IMR-90 (cell line): ENCODE data around the gene FOSL1. TPM values are rescaled to one million over a fixed set of nuclear protein-coding genes. Genes with fewer than 3 reads are reported as not detected.

Source experiments
- ATAC-seq: fragments of 200-7000 bp; cut with Tn5 transposase; 2 replicates; pipeline ENCODE4 v1.9.1; 2020; ENCODE audit warnings: low read depth, mild to moderate bottlenecking, moderate library complexity
- BruUV-seq: library from RNA; stranded (reverse); fragments of 400-500 nt; replicated peaks from 2 replicates; lab custom pipeline; 2021; lab: Mats Ljungman, UMichigan
- CTCF ChIA-PET: fragments of 300-600 bp; formaldehyde crosslinking; extraction: SDS; loops from one replicate; lab custom pipeline; 2021; ENCODE audit warnings: antibody characterized with exemption; lab: Yijun Ruan, JAX
- POLR2A ChIA-PET: fragments of 300-600 bp; sonication (Branson Sonifier 250); formaldehyde crosslinking; loops from one replicate; lab custom pipeline; 2022; ENCODE audit warnings: antibody characterized with exemption; ENCODE audit not compliant: unreplicated experiment; lab: Charles Lee
- DNase-seq: peaks from one replicate; pipeline ENCODE4 v3.0.0; 2013
- H2AFZ ChIP-seq: replicated peaks from 2 replicates; pipeline ENCODE3; 2013; ENCODE audit warnings: low read length, mild to moderate bottlenecking; ENCODE audit not compliant: poor library complexity
- H2AK5ac ChIP-seq: 2 replicates; pipeline ENCODE4 v1.6.1; 2013; ENCODE audit warnings: low read depth, low read length, inconsistent platforms
- H2AK9ac ChIP-seq: replicated peaks from 2 replicates; pipeline ENCODE3; 2013; ENCODE audit warnings: mild to moderate bottlenecking, low read depth, low read length, moderate library complexity; ENCODE audit not compliant: poor library complexity
- H2BK120ac ChIP-seq: 2 replicates; pipeline ENCODE4 v1.6.1; 2013; ENCODE audit warnings: low read depth, low read length, inconsistent platforms
- H2BK15ac ChIP-seq: 3 replicates; pipeline ENCODE4 v1.6.1; 2013; ENCODE audit warnings: low read depth, low read length, inconsistent platforms
- H2BK20ac ChIP-seq: 2 replicates; pipeline ENCODE4 v1.6.1; 2013; ENCODE audit warnings: low read depth, mild to moderate bottlenecking, inconsistent platforms, low read length, moderate library complexity
- H2BK5ac ChIP-seq: 2 replicates; pipeline ENCODE4 v1.6.1; 2013; ENCODE audit warnings: mild to moderate bottlenecking, low read depth, low read length, inconsistent platforms; ENCODE audit not compliant: poor library complexity, severe bottlenecking
- H3K14ac ChIP-seq: replicated peaks from 2 replicates; pipeline ENCODE4 v1.6.1; 2013; ENCODE audit warnings: low read depth, low read length, inconsistent platforms
- H3K18ac ChIP-seq: 2 replicates; pipeline ENCODE4 v1.6.1; 2013; ENCODE audit warnings: low read depth, low read length, control low read depth
- H3K23ac ChIP-seq: 2 replicates; pipeline ENCODE4 v1.6.1; 2013; ENCODE audit warnings: low read depth, low read length, inconsistent platforms
- H3K27ac ChIP-seq: 2 replicates; pipeline ENCODE4 v1.5.1; 2013; ENCODE audit warnings: mild to moderate bottlenecking, control low read depth, low read length; ENCODE audit not compliant: insufficient read depth
- H3K27me3 ChIP-seq: 2 replicates; pipeline ENCODE4 v1.6.1; 2013; ENCODE audit warnings: low read length; ENCODE audit not compliant: control insufficient read depth, insufficient read depth
- H3K36me3 ChIP-seq: 2 replicates; pipeline ENCODE4 v1.6.1; 2013; ENCODE audit warnings: low read length, mixed read lengths; ENCODE audit not compliant: control insufficient read depth, insufficient read depth
- H3K4ac ChIP-seq: 2 replicates; pipeline ENCODE4 v1.6.1; 2013; ENCODE audit warnings: low read depth, low read length, inconsistent platforms
- H3K4me1 ChIP-seq: 2 replicates; pipeline ENCODE4 v1.6.1; 2013; ENCODE audit warnings: low read length, mixed read lengths; ENCODE audit not compliant: control insufficient read depth, insufficient read depth
- H3K4me2 ChIP-seq: 2 replicates; pipeline ENCODE4 v1.6.1; 2013; ENCODE audit warnings: low read depth, mild to moderate bottlenecking, control low read depth, low read length, moderate library complexity
- H3K4me3 ChIP-seq: 2 replicates; pipeline ENCODE4 v1.5.1; 2013; ENCODE audit warnings: low read depth, mild to moderate bottlenecking, control low read depth, low read length, moderate library complexity; ENCODE audit not compliant: insufficient read depth
- H3K56ac ChIP-seq: 2 replicates; pipeline ENCODE4 v1.6.1; 2013; ENCODE audit warnings: low read length, inconsistent platforms; ENCODE audit not compliant: insufficient read depth; ENCODE audit errors: extremely low read depth
- H3K79me1 ChIP-seq, 2 experiments: 2 replicates each; pipeline ENCODE4 v1.6.1; 2013; ENCODE audit warnings: low read length in 2 of 2, inconsistent platforms in 1 of 2, low read depth in 1 of 2
- H3K9ac ChIP-seq: 2 replicates; pipeline ENCODE4 v1.6.1; 2013; ENCODE audit warnings: low read depth, low read length, control low read depth
- H3K9me1 ChIP-seq: 2 replicates; pipeline ENCODE4 v1.6.1; 2013; ENCODE audit warnings: low read length, inconsistent platforms; ENCODE audit not compliant: insufficient read depth
- H3K9me3 ChIP-seq: 2 replicates; pipeline ENCODE4 v1.6.1; 2013; ENCODE audit warnings: low read length; ENCODE audit not compliant: control insufficient read depth, insufficient read depth
- H4K20me1 ChIP-seq: 2 replicates; pipeline ENCODE4 v1.6.1; 2013; ENCODE audit warnings: low read length, inconsistent platforms; ENCODE audit not compliant: insufficient read depth
- H4K5ac ChIP-seq: 2 replicates; pipeline ENCODE4 v1.6.1; 2013; ENCODE audit warnings: mild to moderate bottlenecking, low read depth, low read length, control low read depth
- H4K8ac ChIP-seq, 2 experiments: 2 replicates each; pipeline ENCODE4 v1.6.1; 2013; ENCODE audit warnings: low read depth in 2 of 2, low read length in 2 of 2, control low read depth in 1 of 2, inconsistent platforms in 1 of 2
- H4K91ac ChIP-seq: 2 replicates; pipeline ENCODE4 v1.6.1; 2013; ENCODE audit warnings: low read depth, low read length, inconsistent platforms; ENCODE audit not compliant: insufficient read depth
- CTCF ChIP-seq: conservative IDR thresholded peaks from 2 replicates; pipeline ENCODE4 v1.5.1; 2012; ENCODE audit warnings: mild to moderate bottlenecking, low read depth, low read length, improper control_type of control experiment
- ELK1 ChIP-seq: fragments of 150-350 bp; IDR thresholded peaks from 2 replicates; pipeline ENCODE4 v1.6.1; 2016; ENCODE audit warnings: low read depth, mild to moderate bottlenecking, low read length, moderate library complexity, borderline replicate concordance
- MAFK ChIP-seq: IDR thresholded peaks from 2 replicates; pipeline ENCODE4 v1.6.1; 2012; ENCODE audit warnings: low read depth, low read length, improper control_type of control experiment
- MAZ ChIP-seq: IDR thresholded peaks from 2 replicates; pipeline ENCODE4 v1.6.1; 2012; ENCODE audit warnings: low read depth, mild to moderate bottlenecking, low read length, improper control_type of control experiment, moderate library complexity, borderline replicate concordance
- RAD21 ChIP-seq: IDR thresholded peaks from 2 replicates; pipeline ENCODE4 v1.6.1; 2012; ENCODE audit warnings: low read length, improper control_type of control experiment
- RCOR1 ChIP-seq: IDR thresholded peaks from 2 replicates; pipeline ENCODE4 v1.6.1; 2012; ENCODE audit warnings: mild to moderate bottlenecking, low read length, improper control_type of control experiment; ENCODE audit not compliant: insufficient replicate concordance
- RFX5 ChIP-seq: IDR thresholded peaks from 2 replicates; pipeline ENCODE4 v1.8.0; 2012; ENCODE audit warnings: low read depth, mild to moderate bottlenecking, low read length, moderate library complexity
- USF2 ChIP-seq: fragments of 150-350 bp; IDR thresholded peaks from 2 replicates; pipeline ENCODE4 v1.6.1; 2017; ENCODE audit warnings: mild to moderate bottlenecking, antibody characterized with exemption, low read length, low read depth
- WGBS, 2 experiments: methylation state at CpG; one replicate each; pipeline versions ENCODE4 v1.1.5 to v1.1.7; 2013; ENCODE audit warnings: missing lambda C conversion rate in 2 of 2; ENCODE audit not compliant: insufficient read length in 1 of 2; ENCODE audit errors: extremely low coverage in 2 of 2; 5-methylcytosine and 5-hydroxymethylcytosine counted together
- dilution Hi-C: fragments of 300-500 bp; cut with HindIII; formaldehyde crosslinking; loops from one replicate; pipeline ENCODE4 v1.14.3; 2018; ENCODE audit warnings: low sequenced_read_pairs; ENCODE audit not compliant: unreplicated experiment
- in situ Hi-C: fragments of 300-500 bp; cut with MboI; formaldehyde crosslinking; loops from 3 replicates; pipeline ENCODE4 v1.14.3; 2019; ENCODE audit warnings: low sequenced_read_pairs, inconsistent platforms, mixed read lengths
- intact Hi-C: fragments of 100-400 bp; cut with micrococcal nuclease; formaldehyde crosslinking; loops from 2 replicates; pipeline ENCODE4 v1.10.0; 2022
- polyA plus RNA-seq, 3 experiments: library from polyadenylated mRNA; depleted of rRNA; stranded (reverse); fragments of >200 nt; gene quantifications; 2 replicates each; pipeline ENCODE4 v1.2.3, GENCODE V29; 2012; ENCODE audit warnings: low replicate concordance in 1 of 3
- total RNA-seq: library from RNA; depleted of rRNA; stranded (reverse); fragments of >200 nt; gene quantifications from 2 replicates; pipeline ENCODE4 v1.2.3, GENCODE V29; 2012

FOSL1 gene
- total and polyA plus RNA-seq, 2 of the 4 experiments (the other 2 are of a cell fraction) = 17.2 to 107 TPM

GRCh38 chr11:65866509-65867283, 33.5 kb downstream of the FOSL1 start:
- POLR2A ChIA-PET = interaction anchor here (1.0 kb wide), 1 partner anchor 9 kb away, joined by 3 read pairs; the partner anchor contains the start of gene CFL1
- BruUV-seq = TSS peak; percentile 71
- dilution Hi-C loops = no loop called here

More at GRCh38 chr11:65866509-65867283, 33.5 kb downstream of the FOSL1 start:
- WGBS, 2 experiments = 87% methylated on average over 9 of the region's 21 CpGs; no CpG with 5 or more reads in 1 of the 2 experiments
- ATAC-seq = no peak
- CTCF ChIA-PET = no interaction called here
- no peak overlapping the region for H3K27ac ChIP-seq
- no peak overlapping the region for H3K23ac ChIP-seq
- H3K79me1 ChIP-seq = peaks cover 18 to 89% of the 10 kb centered on the region in 2 experiments
- in situ Hi-C loops = no loop called here
- no peak overlapping the region for H2AK5ac ChIP-seq
- no peak overlapping the region for H2BK120ac ChIP-seq
- intact Hi-C loops = no loop called here
- no peak overlapping the region for H3K4ac ChIP-seq
- no peaks in the 10 kb centered on the region for H3K9me3 ChIP-seq
- no peak overlapping the region for H3K14ac ChIP-seq
- no peak overlapping the region for H4K8ac ChIP-seq
- no peak overlapping the region for H3K4me3 ChIP-seq
- no peak for DNase-seq
- H3K9me1 ChIP-seq = peaks cover 5% of the 10 kb centered on the region; the same call in 1 of the 2 replicates
- no peak overlapping the region for H4K91ac ChIP-seq
- no peak overlapping the region for H2AK9ac ChIP-seq
- H3K9ac ChIP-seq = no peak overlapping the region
- H3K4me1 ChIP-seq = peaks cover 14% of the 10 kb centered on the region; the same call in 1 of the 2 replicates
- no peak overlapping the region for H2BK15ac ChIP-seq
- peaks cover 51% of the 10 kb centered on the region for H4K20me1 ChIP-seq
- H3K18ac ChIP-seq = no peak overlapping the region
- H3K36me3 ChIP-seq = peaks cover 91% of the 10 kb centered on the region
- H2BK20ac ChIP-seq = no peak overlapping the region
- H3K27me3 ChIP-seq = no peaks in the 10 kb centered on the region
- peak overlapping the region; percentile 4 for H2AFZ ChIP-seq
- no peak overlapping the region for H3K56ac ChIP-seq
- no peak overlapping the region for H2BK5ac ChIP-seq
- no peak for TF ChIP-seq ELK1
- TF ChIP-seq RAD21 = no peak
- no peak for TF ChIP-seq MAZ
- no peak for TF ChIP-seq RFX5
- TF ChIP-seq MAFK = no peak
- TF ChIP-seq CTCF = no peak
- no peak for TF ChIP-seq RCOR1
- TF ChIP-seq USF2 = no peak
- H3K4me2 ChIP-seq = no peak overlapping the region
- no peak overlapping the region for H4K5ac ChIP-seq
